NCI-H526 (cell line): ENCODE results near the gene NSD2.
A peak's percentile ranks its signal among the peaks of the same experiment; 100 is the strongest.
"Not testable (repeated sequence)": the region's sequence is repeated elsewhere in the genome, so short reads cannot be mapped to it uniquely, and the experiment has no call there.

Experiments used
- DNase-seq, 2 experiments: peaks; one replicate each; lab custom pipeline; 2025; lab: John Stamatoyannopoulos, UW

The NSD2 gene

DNA sequence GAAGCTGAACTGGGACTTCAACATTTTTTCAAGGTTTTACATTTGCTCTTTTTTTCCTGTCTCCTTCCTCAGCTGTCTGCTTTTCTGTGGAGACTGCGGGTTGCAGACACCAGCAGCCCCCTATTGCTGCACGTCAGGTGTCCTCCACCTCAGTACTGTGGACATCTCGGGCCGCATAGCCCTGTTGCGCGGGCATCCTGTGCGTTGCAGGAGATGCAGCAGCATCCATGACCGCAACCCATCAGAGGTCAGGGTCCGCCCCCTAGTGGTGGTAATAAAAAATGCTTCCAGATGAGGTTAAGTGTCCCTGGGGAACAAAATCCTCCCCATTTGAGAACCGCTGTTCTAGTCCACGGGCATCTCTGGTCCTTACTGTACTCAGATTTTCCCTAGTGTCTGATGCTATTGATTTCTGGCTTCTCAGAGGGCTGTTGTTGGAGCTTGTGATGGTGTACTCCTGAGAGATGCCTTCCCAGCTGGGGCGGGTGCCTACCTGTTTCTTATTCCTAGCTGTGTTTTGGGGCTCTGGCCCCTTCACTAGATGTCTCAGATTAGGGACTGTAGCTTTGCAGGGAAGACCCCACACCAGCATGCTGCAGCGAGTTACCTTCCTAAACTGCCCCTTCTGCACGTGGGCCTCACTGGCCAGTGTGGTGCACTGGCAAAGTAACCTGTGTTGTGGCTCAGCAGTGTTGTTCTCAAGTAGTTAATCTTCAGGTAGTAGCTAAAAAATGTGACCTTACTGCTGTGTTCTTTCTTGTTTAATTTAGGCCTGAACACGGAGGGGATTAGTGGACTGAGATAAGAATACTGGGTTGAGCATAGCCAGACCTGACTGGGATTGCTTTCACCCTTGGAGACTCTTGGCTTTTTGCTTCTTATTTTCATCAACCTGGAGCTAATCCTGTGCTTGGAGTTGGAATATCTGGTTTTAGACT is 28.2 kb downstream of the NSD2 start:
- peak; percentile 47 to 76 for DNase-seq

- no peak for DNase-seq
Observed at GRCh38 chr4:1900087-1900433, 28.9 kb downstream of the NSD2 start.

DNA sequence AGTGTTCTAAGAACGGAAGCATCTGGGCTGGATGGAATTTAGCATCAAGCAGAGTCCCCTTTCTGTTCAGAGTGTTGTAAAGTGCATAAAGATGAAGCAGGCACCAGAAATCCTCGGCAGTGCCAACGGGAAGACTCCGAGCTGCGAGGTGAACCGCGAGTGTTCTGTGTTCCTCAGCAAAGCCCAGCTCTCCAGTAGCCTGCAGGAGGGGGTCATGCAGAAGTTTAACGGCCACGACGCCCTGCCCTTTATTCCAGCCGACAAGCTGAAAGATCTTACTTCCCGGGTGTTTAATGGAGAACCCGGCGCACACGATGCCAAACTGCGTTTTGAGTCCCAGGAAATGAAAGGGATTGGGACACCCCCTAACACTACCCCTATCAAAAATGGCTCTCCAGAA is 29.4 kb downstream of the NSD2 start:
- DNase-seq = no peak

GRCh38 chr4:1901127-1901526 is 29.9 kb downstream of the NSD2 start:
- DNase-seq = no peak

DNA sequence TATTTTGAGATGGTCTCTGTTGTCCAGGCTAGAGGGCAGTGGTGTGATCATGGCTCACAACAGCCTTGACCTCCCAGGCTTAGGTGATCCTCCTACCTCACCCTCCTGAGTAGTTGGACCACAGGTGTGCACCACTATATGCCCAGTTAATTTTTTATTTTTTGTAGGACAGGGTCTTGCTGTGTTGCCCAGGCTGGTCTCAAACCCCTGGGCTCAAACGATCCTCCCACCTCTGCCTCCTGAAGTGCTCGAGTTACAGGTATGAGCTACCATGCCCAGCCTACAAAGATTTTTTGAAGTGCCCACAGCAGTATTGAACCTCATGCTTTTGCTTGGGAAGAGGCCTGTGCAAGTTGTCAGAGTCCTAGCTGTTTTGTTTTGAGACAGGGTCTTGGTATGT is 31.1 kb downstream of the NSD2 start:
- no peak for DNase-seq

DNA sequence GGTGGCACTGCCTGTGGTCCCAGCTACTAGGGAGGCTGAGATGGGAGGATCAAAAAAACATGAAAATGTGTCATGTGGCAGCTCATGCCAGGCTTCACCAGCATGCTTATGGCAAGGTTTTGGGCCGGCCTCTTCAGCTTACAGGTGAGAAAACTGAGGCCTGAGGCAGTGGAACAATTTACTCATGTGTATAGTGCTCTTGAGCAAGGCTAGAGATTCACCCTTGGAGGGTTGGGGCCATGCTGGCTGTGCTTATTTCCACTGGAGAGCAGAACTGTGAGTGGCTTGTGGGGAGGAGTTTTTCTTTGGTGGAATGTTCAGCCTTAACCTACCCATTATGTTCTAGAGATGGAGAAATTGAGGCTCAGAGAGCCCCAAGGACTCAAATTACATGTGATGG is 31.8 kb downstream of the NSD2 start:
- DNase-seq = no peak

GRCh38 chr4:1904042-1904441 is 32.8 kb downstream of the NSD2 start:
- no peak for DNase-seq

DNA sequence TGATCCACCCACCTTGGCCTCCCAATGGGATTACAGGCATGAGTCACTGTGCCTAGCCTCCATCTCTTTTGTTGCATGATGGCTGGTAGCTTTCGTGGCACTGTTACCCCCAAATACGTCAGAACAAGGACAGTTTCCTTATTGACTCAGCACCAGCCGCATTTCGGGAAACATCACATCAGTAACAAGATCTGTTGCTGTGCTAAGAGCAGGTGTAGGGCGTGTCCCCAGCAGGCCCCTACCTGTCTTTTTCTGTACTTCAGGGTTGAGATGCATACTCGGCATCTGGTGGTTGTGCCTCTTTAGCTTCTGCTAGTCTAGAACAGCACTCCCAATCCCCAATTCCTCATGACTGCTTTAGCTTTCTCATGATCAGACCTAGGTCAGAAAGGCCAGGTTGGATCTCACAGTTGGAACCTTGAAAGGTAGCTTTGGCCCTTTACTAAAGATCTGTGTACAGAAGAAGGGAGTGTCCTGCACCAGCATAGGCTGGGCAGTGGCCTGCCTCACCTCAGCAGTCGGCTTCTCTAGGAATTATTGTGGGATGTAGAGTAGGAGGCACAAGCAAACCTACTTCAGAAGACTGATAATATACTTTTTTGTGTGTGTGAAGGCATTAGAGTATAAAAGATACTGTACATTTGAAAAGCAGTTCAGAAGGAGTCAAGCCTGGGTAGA is 36.8 kb downstream of the NSD2 start:
- no peak for DNase-seq

DNA sequence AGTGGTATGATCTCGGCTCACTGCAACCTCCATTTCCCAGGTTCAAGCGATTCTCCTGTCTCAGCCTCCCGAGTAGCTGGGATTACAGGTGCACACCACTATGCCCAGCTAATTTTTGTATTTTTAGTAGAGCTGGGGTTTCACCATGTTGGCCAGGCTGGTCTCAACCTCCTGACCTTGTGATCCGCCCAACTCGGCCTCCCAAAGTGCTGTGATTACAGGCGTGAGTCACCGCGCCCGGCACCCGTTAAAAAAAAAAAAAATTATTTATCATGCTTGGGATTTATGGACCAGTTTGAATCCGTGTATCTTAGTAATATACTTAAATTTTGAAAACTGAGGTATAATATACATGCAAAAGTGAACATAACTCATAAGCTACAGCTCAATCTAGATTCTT is 38.5 kb downstream of the NSD2 start:
- DNase-seq = not testable (repeated sequence)

DNA sequence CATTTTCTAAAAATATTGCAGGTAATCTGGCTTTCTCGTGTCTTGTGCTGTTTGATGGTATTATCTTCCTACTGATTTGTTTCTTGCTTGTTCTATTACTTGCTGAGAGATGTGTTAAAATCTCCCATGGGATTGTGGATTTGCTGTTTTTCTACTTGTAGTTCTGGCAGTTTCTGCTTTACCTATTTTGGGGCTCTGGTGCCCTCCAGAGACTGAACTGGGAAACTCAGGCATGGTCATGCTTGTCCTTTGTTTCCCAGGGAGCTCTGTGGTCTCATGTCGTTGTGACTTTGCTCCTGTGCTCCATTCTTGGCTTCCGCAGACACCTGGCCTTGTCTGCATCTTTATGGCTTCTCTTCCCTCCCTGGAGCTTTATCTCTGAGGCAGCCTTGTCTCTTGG is 39.5 kb downstream of the NSD2 start:
- peak in 1 of 2 experiments; percentile 65 for DNase-seq

DNA sequence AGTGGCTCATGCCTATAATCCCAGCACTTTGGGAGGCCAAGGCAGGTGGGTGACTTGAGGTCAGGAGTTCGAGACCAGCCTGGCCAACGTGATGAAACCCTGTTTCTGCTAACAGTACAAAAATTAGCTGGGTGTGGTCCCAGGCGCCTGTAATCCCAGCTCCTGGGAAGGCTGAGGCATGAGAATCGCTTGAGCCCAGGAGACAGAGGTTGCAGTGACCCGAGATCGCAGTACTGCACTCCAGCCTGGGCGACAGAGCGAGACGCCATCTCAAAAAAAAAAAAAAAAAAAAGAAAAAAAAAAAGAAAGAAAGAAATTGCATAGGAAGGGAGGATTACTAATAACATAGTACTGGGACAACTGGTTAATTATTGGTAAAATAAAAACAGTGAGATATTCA is 40.1 kb downstream of the NSD2 start:
- DNase-seq = not testable (repeated sequence)

DNA sequence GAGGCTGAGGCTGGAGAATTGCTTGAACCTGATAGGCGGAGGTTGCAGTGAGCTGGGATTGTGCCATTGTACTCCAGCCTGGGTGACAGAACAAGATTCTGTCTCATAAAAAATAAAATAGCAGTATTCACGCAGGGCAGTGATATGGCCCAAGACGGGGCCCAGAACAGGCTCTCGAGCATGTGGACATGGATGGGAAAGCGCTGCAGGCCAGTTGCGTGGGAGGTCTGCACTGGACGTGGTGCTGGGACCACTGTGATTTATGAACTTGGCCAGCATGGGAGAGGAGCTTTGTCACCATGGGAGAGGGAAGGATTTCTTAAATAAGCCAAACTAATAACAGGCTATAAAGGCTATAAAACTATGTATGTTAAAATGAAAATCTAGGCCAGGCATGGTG is 51.6 kb downstream of the NSD2 start:
- no peak for DNase-seq

- no peak for DNase-seq
Observed at GRCh38 chr4:1927675-1928074, 56.5 kb downstream of the NSD2 start.

- no peak for DNase-seq
Observed at GRCh38 chr4:1928356-1929239, 57.4 kb downstream of the NSD2 start.

DNA sequence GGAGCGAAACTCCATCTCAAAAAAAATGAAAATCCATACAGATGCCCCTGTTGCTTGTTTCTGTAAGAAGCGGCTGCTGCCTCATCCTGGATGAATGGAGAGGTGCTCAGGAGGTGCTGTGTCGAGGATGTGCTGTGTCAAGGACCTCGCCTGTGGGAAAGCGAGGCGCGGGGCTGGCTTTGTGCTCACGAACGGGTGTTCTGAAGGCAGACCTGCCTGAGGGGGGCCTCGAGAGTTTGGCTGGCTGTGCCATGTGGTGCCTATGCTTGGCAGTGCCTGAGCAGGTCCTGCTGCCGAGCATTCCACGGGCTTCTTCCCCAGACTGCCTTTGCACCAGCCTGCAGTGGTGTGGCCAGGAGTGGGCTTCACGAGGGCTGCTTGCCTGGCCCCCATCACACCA is 61.5 kb downstream of the NSD2 start:
- no peak for DNase-seq

DNA sequence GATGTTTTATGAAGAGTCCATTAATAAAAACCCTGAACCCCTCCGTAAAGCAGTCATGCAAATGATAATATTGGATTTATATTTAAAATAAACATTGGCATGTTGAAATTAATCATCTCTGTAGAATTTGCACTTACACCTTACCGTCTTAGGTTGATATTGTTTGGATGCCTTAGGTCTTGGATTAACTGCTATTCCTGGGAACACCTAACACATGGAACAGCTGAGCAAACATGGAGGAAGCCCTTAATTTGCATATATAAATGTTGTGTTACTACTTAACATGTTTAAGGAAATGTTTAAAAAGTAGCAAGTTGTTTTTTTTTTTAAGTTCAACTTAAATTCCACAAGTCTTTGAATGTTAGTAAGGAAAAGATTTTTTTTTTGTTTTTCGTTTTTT is 62.5 kb downstream of the NSD2 start:
- peak; percentile 15 to 68 for DNase-seq

DNA sequence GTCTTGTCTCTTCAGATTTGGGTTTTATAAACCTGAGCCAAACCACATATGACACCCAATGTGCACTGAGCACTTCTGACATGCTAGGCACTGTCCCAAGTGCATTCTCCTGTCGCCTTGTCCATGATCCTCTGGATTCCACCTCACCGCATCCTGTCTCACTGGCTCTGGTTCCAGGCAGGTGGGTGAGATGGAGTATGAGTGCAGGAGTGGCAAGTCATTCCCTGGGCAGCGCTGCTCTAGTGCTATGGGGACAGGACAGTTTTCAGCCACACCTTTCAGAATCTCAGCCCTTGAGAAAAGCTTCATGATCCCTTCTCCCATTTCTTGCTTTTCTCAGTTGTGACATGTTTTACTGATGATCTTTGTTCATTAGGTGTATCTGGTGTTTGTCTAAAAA is 66.4 kb downstream of the NSD2 start:
- DNase-seq = no peak

DNA sequence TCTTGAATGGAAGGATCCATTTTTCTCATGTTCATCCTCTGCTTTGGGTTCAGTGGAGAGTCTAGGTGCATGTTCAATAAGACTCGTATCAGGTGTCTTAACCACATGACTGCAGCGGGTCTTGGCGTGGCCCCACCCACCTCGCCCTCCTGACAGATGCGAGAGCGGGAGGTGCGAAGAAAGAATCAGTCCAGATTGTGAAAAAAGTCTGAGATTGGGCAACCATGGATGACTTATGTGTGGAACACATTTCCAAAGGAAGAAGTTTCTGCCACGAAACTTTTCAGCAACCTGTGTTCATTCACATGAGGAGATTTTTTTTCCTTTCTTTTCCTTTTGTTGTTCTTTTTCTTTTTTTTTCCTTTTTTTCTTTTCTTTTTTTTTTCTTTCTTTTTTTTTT is 66.8 kb downstream of the NSD2 start:
- DNase-seq = no peak

- DNase-seq = no peak
Observed at GRCh38 chr4:1939664-1940509, 68.7 kb downstream of the NSD2 start.

- no peak for DNase-seq
Observed at GRCh38 chr4:1940566-1940965, 69.4 kb downstream of the NSD2 start.

DNA sequence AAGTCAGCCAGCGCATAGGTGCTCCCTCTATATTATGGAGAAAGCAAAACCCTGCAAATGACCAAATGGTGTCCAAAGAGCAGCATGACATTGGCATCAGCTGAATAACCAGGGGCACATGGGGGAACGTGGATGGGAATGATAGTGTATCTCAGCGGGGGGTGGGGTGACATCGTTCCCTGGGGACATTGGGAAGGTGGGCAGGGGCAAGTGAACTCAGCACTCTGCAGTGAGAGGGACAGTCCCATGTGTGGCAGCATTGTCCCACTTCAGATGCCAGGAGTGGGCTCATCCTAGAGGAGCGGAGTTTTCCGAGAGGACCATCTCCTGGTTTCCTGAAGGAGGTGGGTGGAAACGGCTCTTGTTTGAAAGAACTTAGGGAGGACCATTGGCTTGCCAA is 72.7 kb downstream of the NSD2 start:
- DNase-seq = no peak
